Osteocyte (in vitro differentiated cells): ENCODE data around the gene TNS3. TPM values are rescaled to one million over a fixed set of nuclear protein-coding genes. Genes with fewer than 3 reads are reported as not detected.

ENCODE experiments used
- DNase-seq: peaks from one replicate; pipeline ENCODE4 v3.0.0; 2021; ENCODE audit warnings: mixed read lengths; ENCODE audit not compliant: unreplicated experiment; ENCODE audit errors: extremely low spot score
- H3K27ac Mint-ChIP-seq: one replicate; pipeline ENCODE4 v1.8.0; 2021; ENCODE audit warnings: mild to moderate bottlenecking, mixed read lengths; ENCODE audit not compliant: unreplicated experiment
- H3K27me3 Mint-ChIP-seq: one replicate; pipeline ENCODE4 v1.8.0; 2021; ENCODE audit warnings: mixed read lengths; ENCODE audit not compliant: unreplicated experiment
- H3K36me3 Mint-ChIP-seq: one replicate; pipeline ENCODE4 v1.8.0; 2021; ENCODE audit warnings: mixed read lengths; ENCODE audit not compliant: unreplicated experiment
- H3K4me1 Mint-ChIP-seq: one replicate; pipeline ENCODE4 v1.8.0; 2021; ENCODE audit warnings: mixed read lengths; ENCODE audit not compliant: unreplicated experiment
- H3K4me3 Mint-ChIP-seq: one replicate; pipeline ENCODE4 v1.8.0; 2021; ENCODE audit warnings: mild to moderate bottlenecking, moderate library complexity, mixed read lengths; ENCODE audit not compliant: unreplicated experiment
- H3K9me3 Mint-ChIP-seq: one replicate; pipeline ENCODE4 v1.8.0; 2021; ENCODE audit warnings: mixed read lengths; ENCODE audit not compliant: unreplicated experiment
- CTCF ChIP-seq: fragments of 200-600 bp; sonication (generic); IDR thresholded peaks from 2 replicates; pipeline ENCODE4 v1.5.0; 2021; ENCODE audit warnings: antibody characterized with exemption, mild to moderate bottlenecking, moderate library complexity
- total RNA-seq: library from RNA; stranded (reverse); gene quantifications from 2 replicates; pipeline ENCODE4 v1.2.1, GENCODE V29; 2021

TNS3 gene
- total RNA-seq, 1 donor from 2014 or later: 93.8 TPM

GRCh38 chr7:47329320-47329926, 252.5 kb downstream of the TNS3 start:
- Mint-ChIP-seq H3K27me3 (no peaks in the 10 kb centered on the region), H3K9me3 (no peaks in the 10 kb centered on the region), H3K36me3 (no peaks in the 10 kb centered on the region), H3K27ac (peak overlapping the region; percentile 97), H3K4me1 (peaks cover 81% of the 10 kb centered on the region), H3K4me3 (no peak overlapping the region)
- DNase-seq: no peak
- no peak for TF ChIP-seq CTCF

- DNase-seq: no peak
- peaks cover 74% of the 10 kb centered on the region for H3K4me1 Mint-ChIP-seq
- H3K36me3 Mint-ChIP-seq: no peaks in the 10 kb centered on the region
Measured at GRCh38 chr7:47328392-47329319, 253.3 kb downstream of the TNS3 start.

GRCh38 chr7:47327698-47328391, 254.1 kb downstream of the TNS3 start:
- Mint-ChIP-seq H3K9me3 (no peaks in the 10 kb centered on the region), H3K27me3 (no peaks in the 10 kb centered on the region), H3K27ac (peak overlapping the region; percentile 97), H3K4me1 (peaks cover 66% of the 10 kb centered on the region), H3K36me3 (peaks cover 6% of the 10 kb centered on the region), H3K4me3 (peak overlapping the region; percentile 72)
- peak; percentile 91 for DNase-seq
- TF ChIP-seq CTCF: no peak

More at GRCh38 chr7:47328392-47329319, 253.3 kb downstream of the TNS3 start:
- H3K27me3 Mint-ChIP-seq: no peaks in the 10 kb centered on the region
- no peaks in the 10 kb centered on the region for H3K9me3 Mint-ChIP-seq
- H3K4me3 Mint-ChIP-seq: peak overlapping the region; percentile 72
- no peak for TF ChIP-seq CTCF
- peak overlapping the region; percentile 97 for H3K27ac Mint-ChIP-seq

- Mint-ChIP-seq H3K4me3 (peak overlapping the region; percentile 38), H3K27ac (peak overlapping the region; percentile 97), H3K9me3 (no peaks in the 10 kb centered on the region), H3K4me1 (peaks cover 61% of the 10 kb centered on the region), H3K36me3 (peaks cover 6% of the 10 kb centered on the region), H3K27me3 (no peaks in the 10 kb centered on the region)
- no peak for DNase-seq
- no peak for TF ChIP-seq CTCF
Measured at GRCh38 chr7:47327346-47327697, 254.6 kb downstream of the TNS3 start.
